ENCODE data around the gene CPT2. TPM values are rescaled to one million over a fixed set of nuclear protein-coding genes. Genes with fewer than 3 reads are reported as not detected.

CPT2 gene
- total RNA-seq, 4 donors from 2014 or later: 27.3 to 84.8 (median 50.2) TPM

DNA sequence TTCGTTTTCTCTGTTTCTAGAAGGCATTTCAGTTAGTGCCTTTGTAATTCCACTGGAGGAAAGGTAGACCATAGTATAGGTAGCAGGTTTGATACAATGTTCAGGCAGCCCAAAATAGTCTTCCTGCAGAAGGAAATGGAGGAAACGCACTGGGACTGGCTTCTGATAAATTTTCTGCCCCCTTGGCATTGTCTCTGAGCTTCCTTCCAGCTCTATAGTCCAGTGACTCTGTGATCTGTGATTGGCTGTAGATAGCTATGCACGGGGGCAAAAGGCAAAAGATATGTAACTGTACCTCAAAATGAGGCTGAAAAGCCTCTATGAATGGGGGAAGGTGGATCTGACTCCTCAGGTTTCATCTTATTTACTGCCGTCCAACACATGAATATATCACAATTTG lies 47.5 kb downstream of the CPT2 start:
- Histone ChIP-seq H3K4me1 (peaks cover 0 to 2% (median under 1%) of the 10 kb centered on the region in 4 donors), H3K27me3 (no peaks in the 10 kb centered on the region), H3K27ac (no peak overlapping the region), H3K9me3 (no peaks in the 10 kb centered on the region), H3K36me3 (no peaks in the 10 kb centered on the region), H3K4me3 (no peak overlapping the region)
- intact Hi-C loops (cut with DNase I; ENCODE audit: low total_unique reads): no loop called here
- no peak for TF ChIP-seq POLR2AphosphoS5 (IDR thresholded peaks at IDR 0.05)
- no peak for TF ChIP-seq POLR2A (IDR thresholded peaks at IDR 0.05)
- no peak for TF ChIP-seq EP300 (IDR thresholded peaks at IDR 0.05; ENCODE audit: low read depth)
- TF ChIP-seq, protein P1, sequence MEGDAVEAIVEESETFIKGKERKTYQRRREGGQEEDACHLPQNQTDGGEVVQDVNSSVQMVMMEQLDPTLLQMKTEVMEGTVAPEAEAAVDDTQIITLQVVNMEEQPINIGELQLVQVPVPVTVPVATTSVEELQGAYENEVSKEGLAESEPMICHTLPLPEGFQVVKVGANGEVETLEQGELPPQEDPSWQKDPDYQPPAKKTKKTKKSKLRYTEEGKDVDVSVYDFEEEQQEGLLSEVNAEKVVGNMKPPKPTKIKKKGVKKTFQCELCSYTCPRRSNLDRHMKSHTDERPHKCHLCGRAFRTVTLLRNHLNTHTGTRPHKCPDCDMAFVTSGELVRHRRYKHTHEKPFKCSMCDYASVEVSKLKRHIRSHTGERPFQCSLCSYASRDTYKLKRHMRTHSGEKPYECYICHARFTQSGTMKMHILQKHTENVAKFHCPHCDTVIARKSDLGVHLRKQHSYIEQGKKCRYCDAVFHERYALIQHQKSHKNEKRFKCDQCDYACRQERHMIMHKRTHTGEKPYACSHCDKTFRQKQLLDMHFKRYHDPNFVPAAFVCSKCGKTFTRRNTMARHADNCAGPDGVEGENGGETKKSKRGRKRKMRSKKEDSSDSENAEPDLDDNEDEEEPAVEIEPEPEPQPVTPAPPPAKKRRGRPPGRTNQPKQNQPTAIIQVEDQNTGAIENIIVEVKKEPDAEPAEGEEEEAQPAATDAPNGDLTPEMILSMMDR (IDR thresholded peaks at IDR 0.05): no peak
- WGBS, 2 donors (ENCODE audit: low coverage in 1 of 2): 73 to 75% methylated on average over 2 to 4 of the region's 4 CpGs
- no peak for DNase-seq
- in situ Hi-C loops (cut with MboI; ENCODE audit: low pct_ligation_motif_present in 1 of 4, low pct_unique_long_range_greater_than_20kb in 1 of 4, low sequenced_read_pairs in 3 of 4): no loop called here

DNA sequence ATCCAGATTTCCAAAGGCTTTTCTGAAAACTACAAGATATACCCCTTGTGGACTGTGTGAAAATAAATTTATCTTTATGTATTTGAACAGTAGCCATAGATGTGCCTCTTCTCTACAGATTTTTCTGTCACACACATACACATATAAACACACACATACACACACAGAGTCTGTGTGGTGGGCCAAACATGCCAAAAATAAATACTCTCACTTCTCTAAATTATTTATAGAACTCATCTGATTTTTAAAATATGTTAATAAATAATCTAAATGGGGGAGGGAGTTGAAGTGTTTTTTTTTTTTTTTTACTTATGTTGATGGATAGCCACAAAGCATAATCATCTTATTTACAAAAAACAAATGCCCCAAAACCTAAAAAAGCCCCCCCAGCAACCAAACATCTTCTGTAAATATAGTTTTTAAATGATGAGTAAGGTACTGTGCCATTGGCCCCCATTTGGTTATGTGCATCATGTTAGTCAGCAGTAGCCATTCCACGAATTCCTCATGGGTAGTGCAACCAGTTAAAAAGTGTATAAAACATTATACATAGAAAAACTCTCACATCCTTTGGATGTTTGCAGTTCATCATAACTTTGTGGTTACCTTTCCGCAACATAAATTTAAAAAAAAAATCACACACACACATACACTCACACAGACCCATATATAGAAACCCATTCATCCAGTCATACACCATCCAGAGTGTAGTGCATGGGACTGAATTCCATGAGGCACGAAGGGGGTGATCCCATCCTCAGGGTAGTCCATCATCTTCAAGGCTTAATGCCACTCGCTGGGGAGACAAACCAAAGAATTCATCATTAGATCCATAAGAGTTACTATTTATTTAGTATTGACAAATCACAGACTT lies 49.9 kb downstream of the CPT2 start:
- Histone ChIP-seq H3K4me1 (no peaks in the 10 kb centered on the region), H3K27me3 (no peaks in the 10 kb centered on the region), H3K36me3 (no peaks in the 10 kb centered on the region), H3K4me3 (no peak overlapping the region), H3K9me3 (no peaks in the 10 kb centered on the region), H3K27ac (no peak overlapping the region)
- 89 to 90% methylated on average over 4 of the region's 4 CpGs for WGBS, 2 donors (ENCODE audit: low coverage in 1 of 2)
- in situ Hi-C loops (cut with MboI; ENCODE audit: low pct_ligation_motif_present in 1 of 4, low pct_unique_long_range_greater_than_20kb in 1 of 4, low sequenced_read_pairs in 3 of 4) (no loop called here), intact Hi-C loops (cut with DNase I; ENCODE audit: low total_unique reads) (no loop called here)
- no peak for DNase-seq
- TF ChIP-seq EP300 (IDR thresholded peaks at IDR 0.05; ENCODE audit: low read depth) (no peak), POLR2AphosphoS5 (IDR thresholded peaks at IDR 0.05) (no peak), POLR2A (IDR thresholded peaks at IDR 0.05) (no peak)
- TF ChIP-seq, protein P1 (IDR thresholded peaks at IDR 0.05): no peak

DNA sequence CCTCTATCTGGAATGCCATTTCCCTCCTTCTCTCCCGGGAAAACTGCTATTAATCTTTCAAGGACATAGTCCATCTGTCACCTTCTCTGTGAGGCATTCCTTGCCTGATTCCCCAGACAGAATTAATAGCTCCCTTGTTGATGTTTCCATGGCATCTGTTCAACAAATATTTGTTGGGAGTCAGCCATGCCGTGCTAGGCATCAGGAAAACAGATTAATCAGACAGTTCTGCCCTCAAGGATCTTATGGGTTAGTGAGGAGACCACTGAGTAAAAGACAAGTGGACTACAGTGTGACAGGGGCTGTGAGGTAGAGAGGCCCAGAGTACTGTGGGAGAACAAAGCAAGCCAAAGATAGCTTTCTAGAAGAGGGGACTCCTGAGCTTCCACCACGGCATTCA lies 53.1 kb downstream of the CPT2 start:
- no peak overlapping the region for H3K27ac ChIP-seq

DNA sequence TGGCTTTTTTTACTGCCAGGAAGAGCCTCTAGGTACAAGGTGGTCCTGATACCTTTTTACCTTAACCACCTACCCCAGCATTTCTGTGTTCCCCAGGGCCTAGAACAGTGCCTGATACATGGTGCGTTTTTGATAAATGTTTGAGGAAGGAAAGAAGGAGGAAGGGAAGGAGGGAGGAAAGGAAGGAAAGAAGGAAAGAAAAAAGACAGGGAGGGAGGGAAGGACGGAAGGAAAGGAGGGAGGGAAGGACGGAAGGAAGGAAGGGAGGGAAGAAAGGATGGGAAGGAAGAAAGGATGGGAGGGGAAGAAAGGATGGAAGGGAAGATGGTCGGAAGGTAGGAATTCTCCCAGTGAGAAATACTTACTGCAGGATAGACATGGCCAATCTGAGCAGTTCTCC lies 53.7 kb downstream of the CPT2 start:
- DNase-seq: no peak
- 80 to 97% methylated on average over 4 of the region's 4 CpGs for WGBS, 2 donors (ENCODE audit: low coverage in 1 of 2)
- intact Hi-C loops (cut with DNase I; ENCODE audit: low total_unique reads): no loop called here

More for the DNA sequence above, 53.1 kb downstream of the CPT2 start:
- no peaks in the 10 kb centered on the region for H3K27me3 ChIP-seq
- no peak for DNase-seq
- H3K36me3 ChIP-seq: no peaks in the 10 kb centered on the region
- no peak for TF ChIP-seq EP300 (IDR thresholded peaks at IDR 0.05; ENCODE audit: low read depth)
- TF ChIP-seq POLR2AphosphoS5 (IDR thresholded peaks at IDR 0.05): no peak
- TF ChIP-seq, protein P1 (IDR thresholded peaks at IDR 0.05): no peak
- no peak for TF ChIP-seq POLR2A (IDR thresholded peaks at IDR 0.05)
- 68 to 94% methylated on average over 2 to 3 of the region's 3 CpGs for WGBS, 2 donors (ENCODE audit: low coverage in 1 of 2)
- H3K4me3 ChIP-seq: no peak overlapping the region
- H3K4me1 ChIP-seq: no peaks in the 10 kb centered on the region
- in situ Hi-C loops (cut with MboI; ENCODE audit: low pct_ligation_motif_present in 1 of 4, low pct_unique_long_range_greater_than_20kb in 1 of 4, low sequenced_read_pairs in 3 of 4) (no loop called here), intact Hi-C loops (cut with DNase I; ENCODE audit: low total_unique reads) (no loop called here)
- no peaks in the 10 kb centered on the region for H3K9me3 ChIP-seq

More for the DNA sequence above, 53.7 kb downstream of the CPT2 start:
- TF ChIP-seq, protein P1 (IDR thresholded peaks at IDR 0.05): no peak
- TF ChIP-seq POLR2AphosphoS5 (IDR thresholded peaks at IDR 0.05) (no peak), EP300 (IDR thresholded peaks at IDR 0.05; ENCODE audit: low read depth) (no peak), POLR2A (IDR thresholded peaks at IDR 0.05) (no peak)
- Histone ChIP-seq H3K27me3 (no peaks in the 10 kb centered on the region), H3K4me3 (no peak overlapping the region), H3K4me1 (no peaks in the 10 kb centered on the region), H3K9me3 (no peaks in the 10 kb centered on the region), H3K36me3 (no peaks in the 10 kb centered on the region), H3K27ac (no peak overlapping the region)
- in situ Hi-C loops (cut with MboI; ENCODE audit: low pct_ligation_motif_present in 1 of 4, low pct_unique_long_range_greater_than_20kb in 1 of 4, low sequenced_read_pairs in 3 of 4): no loop called here

Data from transverse colon (tissue), 4 donors.